Naive thymus-derived CD8-positive, alpha-beta T cell (primary cell): ENCODE results near the gene LGALS12. TPM values are rescaled to one million over a fixed set of nuclear protein-coding genes. Genes with fewer than 3 reads are reported as not detected.

Source experiments
- ATAC-seq, 2 donors: fragments of 150-1000 bp; cut with Tn5 transposase in 1 of 2; sonication (Bioruptor Pico), chemical (Tn5 transposase) in 1 of 2; 1 replicate in 1 of 2; 2 replicates in 1 of 2; pipeline ENCODE4 v1.10.0; 2021; ENCODE audit warnings: mild to moderate bottlenecking in 2 of 2, moderate library complexity in 2 of 2
- POLR2A ChIA-PET: fragments of 350-600 bp; sonication (Branson Sonifier 250); formaldehyde crosslinking; loops from one replicate; lab custom pipeline; 2021; ENCODE audit warnings: antibody characterized with exemption; lab: Charles Lee
- DNase-seq, 10 donors: peaks; one replicate each; pipeline versions ENCODE4 v3.0.0 to v3.0.0-alpha.2; 2020 to 2022
- H3K27ac Mint-ChIP-seq, 10 donors: one replicate each; pipeline ENCODE4 v1.8.0; 2020 to 2022; ENCODE audit warnings: mild to moderate bottlenecking in 10 of 10, mixed read lengths in 10 of 10, moderate library complexity in 4 of 10, inconsistent platforms in 1 of 10
- H3K27me3 Mint-ChIP-seq, 5 donors: one replicate each; pipeline ENCODE4 v1.8.0; 2021 to 2022; ENCODE audit warnings: mixed read lengths in 5 of 5
- H3K36me3 Mint-ChIP-seq, 3 donors: one replicate each; pipeline ENCODE4 v1.8.0; 2020 to 2022; ENCODE audit warnings: mixed read lengths in 3 of 3, mild to moderate bottlenecking in 2 of 3, inconsistent platforms in 1 of 3
- H3K4me1 Mint-ChIP-seq, 4 donors: one replicate each; pipeline ENCODE4 v1.8.0; 2021 to 2022; ENCODE audit warnings: mixed read lengths in 4 of 4
- H3K4me3 Mint-ChIP-seq, 10 donors: one replicate each; pipeline ENCODE4 v1.8.0; 2020 to 2022; ENCODE audit warnings: mild to moderate bottlenecking in 10 of 10, mixed read lengths in 10 of 10, moderate library complexity in 6 of 10, inconsistent platforms in 1 of 10
- H3K9me3 Mint-ChIP-seq, 9 donors: one replicate each; pipeline ENCODE4 v1.8.0; 2020 to 2022; ENCODE audit warnings: mixed read lengths in 9 of 9, mild to moderate bottlenecking in 3 of 9, inconsistent platforms in 1 of 9, moderate library complexity in 1 of 9
- polyA plus RNA-seq, 3 donors: library from polyadenylated mRNA; unstranded; fragments of 300-500 nt; fragmentation: Illumina TruSeq; gene quantifications; one replicate each; pipeline ENCODE4 v1.2.3, GENCODE V29; 2021
- total RNA-seq, 8 experiments: library from RNA in 2 of 8; stranded (reverse) in 2 of 8; gene quantifications; one replicate each; pipeline ENCODE4 v1.2.3 and lab custom pipeline; 2021 to 2026

The LGALS12 gene
- total and polyA plus RNA-seq, 5 experiments from 2014 or later: not detected

DNA sequence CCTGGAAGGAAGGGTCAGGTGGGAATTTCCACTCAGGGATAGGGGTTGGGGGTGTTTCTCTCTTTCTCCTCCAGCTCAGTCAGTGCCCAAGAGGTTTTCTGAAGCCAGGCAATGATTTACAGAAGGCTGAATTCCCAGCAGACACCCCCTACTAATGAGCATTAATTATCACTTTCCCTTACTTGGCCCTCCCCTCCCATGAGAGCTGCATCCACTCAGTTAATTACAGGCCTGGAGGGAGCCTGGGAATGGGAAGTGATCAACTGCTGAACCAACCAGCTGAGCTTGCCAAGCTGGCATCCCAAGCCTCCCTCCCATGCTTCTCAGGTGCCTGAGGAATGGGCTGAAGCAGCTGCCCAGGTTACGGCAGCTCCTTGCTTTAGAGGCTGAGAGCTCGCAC, 992 bp downstream of the LGALS12 start:
- no peak overlapping the region for H3K4me3 Mint-ChIP-seq
- H3K9me3 Mint-ChIP-seq: peaks cover 0 to 2% (median 0%) of the 10 kb centered on the region in 9 donors
- H3K27me3 Mint-ChIP-seq: peaks cover 0 to 3% (median 0%) of the 10 kb centered on the region in 5 donors
- H3K4me1 Mint-ChIP-seq: peaks cover 14 to 33% (median 24%) of the 10 kb centered on the region in 4 donors
- POLR2A ChIA-PET: interaction anchor here (1.0 kb wide), 1 partner anchor 43 kb away, joined by 6 read pairs; no protein-coding TSS in a partner anchor
- ATAC-seq: no peak
- H3K36me3 Mint-ChIP-seq: no peaks in the 10 kb centered on the region
- no peak overlapping the region for H3K27ac Mint-ChIP-seq
- no peak for DNase-seq

- Mint-ChIP-seq H3K9me3 (peaks cover 0 to 2% (median 0%) of the 10 kb centered on the region in 9 donors), H3K36me3 (no peaks in the 10 kb centered on the region), H3K27ac (peak overlapping the region in 1 of 10 donors; percentile 6), H3K4me1 (peaks cover 7 to 29% (median 19%) of the 10 kb centered on the region in 4 donors), H3K4me3 (no peak overlapping the region), H3K27me3 (peaks cover 0 to 3% (median 0%) of the 10 kb centered on the region in 5 donors)
- POLR2A ChIA-PET: interaction anchor here (0.6 to 1.0 kb wide), 2 partner anchors 42 to 97 kb away, joined by 3 to 6 read pairs; no protein-coding TSS in a partner anchor
- no peak for ATAC-seq
- no peak for DNase-seq
These were observed 1.6 kb downstream of the LGALS12 start for GRCh38 chr11:63507511-63507910.

GRCh38 chr11:63508009-63508408, 2.1 kb downstream of the LGALS12 start:
- POLR2A ChIA-PET: interaction anchor here (0.6 to 1.0 kb wide), 2 partner anchors 42 to 96 kb away, joined by 3 to 6 read pairs; no protein-coding TSS in a partner anchor

DNA sequence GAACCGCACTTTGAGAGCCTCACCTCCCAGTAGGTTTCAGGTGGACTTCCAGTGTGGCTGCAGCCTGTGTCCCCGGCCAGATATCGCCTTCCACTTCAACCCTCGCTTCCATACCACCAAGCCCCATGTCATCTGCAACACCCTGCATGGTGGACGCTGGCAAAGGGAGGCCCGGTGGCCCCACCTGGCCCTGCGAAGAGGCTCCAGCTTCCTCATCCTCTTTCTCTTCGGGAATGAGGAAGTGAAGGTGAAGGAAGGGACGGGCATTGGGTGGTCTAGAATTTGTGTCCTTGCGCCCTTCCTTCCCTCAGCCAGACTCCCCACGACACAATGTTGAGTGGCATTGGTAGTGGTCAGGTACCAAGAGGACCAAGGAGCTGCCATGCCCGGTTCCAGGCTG, 2.9 kb downstream of the LGALS12 start:
- H3K9me3 Mint-ChIP-seq: no peaks in the 10 kb centered on the region
- DNase-seq (no peak), ATAC-seq (no peak)
- peaks cover 3 to 19% (median 14%) of the 10 kb centered on the region in 4 donors for H3K4me1 Mint-ChIP-seq
- no peaks in the 10 kb centered on the region for H3K36me3 Mint-ChIP-seq
- H3K4me3 Mint-ChIP-seq: no peak overlapping the region
- POLR2A ChIA-PET: interaction anchor here (1.0 kb wide), 1 partner anchor 28 kb away, joined by 3 read pairs; the partner anchor contains the start of gene PLAAT4
- peaks cover 0 to 3% (median 0%) of the 10 kb centered on the region in 5 donors for H3K27me3 Mint-ChIP-seq
- no peak overlapping the region for H3K27ac Mint-ChIP-seq

More at GRCh38 chr11:63508009-63508408, 2.1 kb downstream of the LGALS12 start:
- DNase-seq: no peak
- Mint-ChIP-seq H3K27me3 (peaks cover 0 to 3% (median 0%) of the 10 kb centered on the region in 5 donors), H3K27ac (no peak overlapping the region), H3K36me3 (no peaks in the 10 kb centered on the region), H3K4me3 (peak overlapping the region in 1 of 10 donors; percentile 39), H3K4me1 (peaks cover 6 to 25% (median 16%) of the 10 kb centered on the region in 4 donors), H3K9me3 (peaks cover 0 to 1% (median 0%) of the 10 kb centered on the region in 9 donors)
- no peak for ATAC-seq

GRCh38 chr11:63510360-63511047, 4.6 kb downstream of the LGALS12 start:
- no peak for ATAC-seq
- POLR2A ChIA-PET: interaction anchor here (0.5 kb wide), 1 partner anchor 66 kb away, joined by 5 read pairs; no protein-coding TSS in a partner anchor
- Mint-ChIP-seq H3K4me1 (peaks cover 5 to 19% (median 12%) of the 10 kb centered on the region in 4 donors), H3K27me3 (peaks cover 0 to 3% (median 0%) of the 10 kb centered on the region in 5 donors), H3K4me3 (no peak overlapping the region), H3K9me3 (no peaks in the 10 kb centered on the region), H3K27ac (no peak overlapping the region), H3K36me3 (no peaks in the 10 kb centered on the region)
- no peak for DNase-seq

DNA sequence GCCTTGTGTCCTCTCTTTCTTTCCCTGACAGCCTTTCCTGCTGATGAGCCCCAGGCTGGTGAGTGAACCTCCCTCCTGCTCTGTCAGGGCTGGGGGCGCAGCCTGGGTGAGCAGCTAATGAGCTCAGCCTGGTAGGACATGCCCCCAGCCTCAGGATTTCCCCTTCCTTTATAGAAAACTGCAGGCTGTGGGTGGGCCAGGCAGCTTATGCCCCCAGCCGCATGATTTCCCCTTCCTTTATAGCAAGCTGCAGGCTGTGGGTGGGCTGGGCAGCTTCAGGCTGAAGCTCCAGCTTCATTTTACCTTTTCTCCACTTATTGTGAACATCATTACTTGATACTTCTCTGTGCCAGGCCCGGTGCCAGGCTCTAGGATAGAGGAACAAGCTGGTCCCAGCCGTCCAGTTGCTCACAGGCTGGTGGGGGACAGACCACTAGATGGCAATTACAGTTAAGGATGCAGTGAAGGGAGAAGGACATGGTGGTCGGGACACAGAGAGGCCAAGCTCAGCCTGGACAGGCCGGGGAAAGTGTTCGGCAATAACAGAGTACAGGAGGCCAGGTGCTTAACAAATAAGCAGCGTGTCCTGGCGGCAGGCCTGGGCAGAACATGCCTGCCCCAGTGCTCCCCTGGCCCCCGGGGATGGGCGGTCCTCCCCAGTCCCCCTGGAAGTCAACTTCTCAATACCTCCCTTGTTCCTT, 5.3 kb downstream of the LGALS12 start:
- POLR2A ChIA-PET: interaction anchor here (0.5 kb wide), 1 partner anchor 66 kb away, joined by 5 read pairs; no protein-coding TSS in a partner anchor
- no peak overlapping the region for H3K4me3 Mint-ChIP-seq
- ATAC-seq: no peak

GRCh38 chr11:63512816-63513215, 6.9 kb downstream of the LGALS12 start:
- Mint-ChIP-seq H3K27ac (peak overlapping the region in 1 of 10 donors; percentile 10), H3K9me3 (no peaks in the 10 kb centered on the region), H3K36me3 (no peaks in the 10 kb centered on the region), H3K4me3 (no peak overlapping the region), H3K27me3 (no peaks in the 10 kb centered on the region), H3K4me1 (peaks cover 0 to 4% (median 3%) of the 10 kb centered on the region in 4 donors)
- DNase-seq: no peak
- POLR2A ChIA-PET: no interaction called here
- no peak for ATAC-seq

More for the DNA sequence above, 5.3 kb downstream of the LGALS12 start:
- peaks cover 3 to 15% (median 9%) of the 10 kb centered on the region in 4 donors for H3K4me1 Mint-ChIP-seq
- peak overlapping the region in 1 of 10 donors; percentile 7 for H3K27ac Mint-ChIP-seq
- no peaks in the 10 kb centered on the region for H3K9me3 Mint-ChIP-seq
- no peak for DNase-seq
- no peaks in the 10 kb centered on the region for H3K36me3 Mint-ChIP-seq
- H3K27me3 Mint-ChIP-seq: peaks cover 0 to 3% (median 0%) of the 10 kb centered on the region in 5 donors

- POLR2A ChIA-PET: no interaction called here
- Mint-ChIP-seq H3K27me3 (no peaks in the 10 kb centered on the region), H3K4me3 (no peak overlapping the region), H3K36me3 (no peaks in the 10 kb centered on the region), H3K27ac (no peak overlapping the region), H3K9me3 (peaks cover 0 to 5% (median 0%) of the 10 kb centered on the region in 9 donors), H3K4me1 (peaks cover 1 to 15% (median 9%) of the 10 kb centered on the region in 4 donors)
- DNase-seq (no peak), ATAC-seq (no peak)
These were observed 10.2 kb downstream of the LGALS12 start for GRCh38 chr11:63516109-63516508.

DNA sequence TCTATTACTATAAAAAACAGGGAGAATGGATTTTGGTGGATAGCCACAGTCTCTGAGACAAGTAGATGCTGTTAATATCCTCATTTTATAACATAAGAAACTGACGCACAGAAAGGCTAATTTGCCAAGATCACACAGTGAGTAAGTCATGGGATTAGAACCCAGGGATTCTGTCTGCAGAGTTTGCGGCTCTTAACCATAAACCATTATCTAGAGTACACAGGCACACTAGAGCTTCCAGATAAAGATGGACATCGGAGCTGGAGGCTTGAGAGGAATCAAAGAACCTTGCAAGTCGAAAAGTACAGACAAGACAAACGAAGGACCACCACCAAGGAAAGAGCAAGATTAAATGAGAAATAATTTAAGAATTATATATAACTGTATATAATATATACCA, 11.3 kb downstream of the LGALS12 start:
- DNase-seq (no peak), ATAC-seq (no peak)
- H3K4me3 Mint-ChIP-seq: no peak overlapping the region
- H3K27ac Mint-ChIP-seq: no peak overlapping the region
- peaks cover 4 to 15% (median 9%) of the 10 kb centered on the region in 4 donors for H3K4me1 Mint-ChIP-seq
- POLR2A ChIA-PET: interaction anchor here (0.9 kb wide), 1 partner anchor 33 kb away, joined by 3 read pairs; no protein-coding TSS in a partner anchor
- peaks cover 0 to 5% (median 0%) of the 10 kb centered on the region in 9 donors for H3K9me3 Mint-ChIP-seq
- H3K36me3 Mint-ChIP-seq: no peaks in the 10 kb centered on the region
- no peaks in the 10 kb centered on the region for H3K27me3 Mint-ChIP-seq

- ATAC-seq: no peak
- Mint-ChIP-seq H3K27me3 (no peaks in the 10 kb centered on the region), H3K27ac (peak overlapping the region in 5 of 10 donors; percentile 15 to 80 (median 46)), H3K4me3 (peak overlapping the region in 1 of 10 donors; percentile 2), H3K9me3 (peaks cover 0 to 5% (median 0%) of the 10 kb centered on the region in 9 donors), H3K36me3 (peaks cover 0 to 1% (median 0%) of the 10 kb centered on the region in 3 donors), H3K4me1 (peaks cover 4 to 15% (median 9%) of the 10 kb centered on the region in 4 donors)
- POLR2A ChIA-PET: interaction anchor here (1.0 kb wide), 1 partner anchor 32 kb away, joined by 3 read pairs; no protein-coding TSS in a partner anchor
- DNase-seq: peak in 1 of 10 donors; percentile 9
These were observed 12.7 kb downstream of the LGALS12 start for GRCh38 chr11:63518548-63518947.

DNA sequence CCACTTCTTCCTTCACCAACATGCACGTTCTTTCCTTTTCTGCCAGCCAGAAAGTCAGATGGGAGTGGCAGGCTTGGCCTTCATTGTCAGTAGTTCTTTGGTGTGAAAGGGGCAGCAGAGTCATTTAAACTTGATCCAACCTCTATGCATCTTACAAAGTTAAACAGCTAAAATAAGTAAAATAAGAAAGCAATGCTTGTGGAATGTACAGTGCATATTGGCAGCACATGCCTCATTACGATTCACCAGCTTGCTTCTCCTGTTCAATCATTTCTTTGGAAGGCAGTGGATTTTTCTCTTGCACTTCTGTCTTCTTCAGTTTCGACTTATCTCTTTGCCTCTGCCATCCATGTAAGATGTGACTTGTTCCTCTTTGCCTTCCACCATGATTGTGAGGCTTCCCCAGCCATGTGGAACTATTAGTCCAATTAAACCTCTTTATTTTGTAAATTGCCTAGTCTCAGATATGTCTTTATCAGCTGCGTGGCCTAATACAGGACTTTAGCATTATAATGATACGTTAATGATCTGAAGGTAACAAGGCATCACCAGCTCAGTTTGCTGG, 14.8 kb downstream of the LGALS12 start:
- DNase-seq (no peak), ATAC-seq (no peak)
- Mint-ChIP-seq H3K9me3 (peaks cover 0 to 6% (median 0%) of the 10 kb centered on the region in 9 donors), H3K4me3 (no peak overlapping the region), H3K27ac (peak overlapping the region in 2 of 10 donors; percentile 7 to 16), H3K4me1 (peaks cover 4 to 15% (median 8%) of the 10 kb centered on the region in 4 donors), H3K27me3 (no peaks in the 10 kb centered on the region), H3K36me3 (peaks cover 0 to 1% (median 0%) of the 10 kb centered on the region in 3 donors)
- POLR2A ChIA-PET: interaction anchor here (1.5 kb wide), 1 partner anchor 46 kb away, joined by 3 read pairs; no protein-coding TSS in a partner anchor

DNA sequence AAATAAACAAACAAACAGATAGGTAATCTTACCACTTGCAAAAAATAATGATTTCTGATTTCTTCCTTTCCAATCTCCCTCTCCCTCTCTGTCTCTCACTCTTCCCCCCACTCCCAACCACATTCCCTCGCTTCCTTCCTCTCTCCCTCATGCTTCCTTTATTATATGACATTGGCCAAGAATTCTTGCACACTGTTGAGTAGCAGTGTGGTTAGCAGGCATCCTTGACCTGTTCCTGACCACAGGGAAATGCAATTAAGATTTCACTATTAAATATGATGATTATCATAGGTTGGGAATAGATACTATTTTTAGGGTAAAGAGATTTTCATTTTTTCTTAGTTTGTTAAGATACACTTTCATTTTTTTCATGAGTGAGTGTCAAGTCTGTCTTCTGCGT, 16.0 kb downstream of the LGALS12 start:
- no peak overlapping the region for H3K27ac Mint-ChIP-seq

More for the DNA sequence above, 16.0 kb downstream of the LGALS12 start:
- Mint-ChIP-seq H3K36me3 (peaks cover 0 to 1% (median 0%) of the 10 kb centered on the region in 3 donors), H3K9me3 (peaks cover 0 to 6% (median 0%) of the 10 kb centered on the region in 9 donors), H3K4me3 (no peak overlapping the region), H3K27me3 (no peaks in the 10 kb centered on the region), H3K4me1 (peaks cover 4 to 15% (median 8%) of the 10 kb centered on the region in 4 donors)
- POLR2A ChIA-PET: no interaction called here
- DNase-seq (no peak), ATAC-seq (no peak)
